Fibroblast of the aortic adventitia (primary cell): ENCODE data around the gene SLC25A2. TPM values are rescaled to one million over a fixed set of nuclear protein-coding genes. Genes with fewer than 3 reads are reported as not detected.

Source experiments
- DNase-seq: peaks from one replicate; pipeline ENCODE4 v3.0.0-alpha.2; 2010; ENCODE audit warnings: low read depth
- H3K4me3 ChIP-seq: 2 replicates; pipeline ENCODE4 v1.5.1; 2011; ENCODE audit warnings: low read depth, mild to moderate bottlenecking, control low read depth, low read length, moderate library complexity
- CTCF ChIP-seq: IDR thresholded peaks from 2 replicates; pipeline ENCODE4 v1.5.1; 2011; ENCODE audit warnings: mild to moderate bottlenecking, low read length, control low read depth, inconsistent platforms; ENCODE audit not compliant: insufficient read depth
- total RNA-seq: library from RNA; depleted of rRNA; stranded (reverse); fragments of >200 nt; gene quantifications from 2 replicates; pipeline ENCODE4 v1.2.3, GENCODE V29; 2012; ENCODE audit warnings: low replicate concordance

SLC25A2 gene
- total RNA-seq, 1 donor, result 0.72 TPM

- no peak for DNase-seq
- TF ChIP-seq CTCF, result no peak
- H3K4me3 ChIP-seq, result no peak overlapping the region
These were observed 5.5 kb downstream of the SLC25A2 start for GRCh38 chr5:141298376-141298775.

GRCh38 chr5:141272906-141273305 is 30.9 kb downstream of the SLC25A2 start:
- H3K4me3 ChIP-seq, result no peak overlapping the region
- TF ChIP-seq CTCF, result no peak
- no peak for DNase-seq

- no peak for DNase-seq
- no peak for TF ChIP-seq CTCF
These were observed 34.7 kb downstream of the SLC25A2 start for GRCh38 chr5:141269195-141269594.

DNA sequence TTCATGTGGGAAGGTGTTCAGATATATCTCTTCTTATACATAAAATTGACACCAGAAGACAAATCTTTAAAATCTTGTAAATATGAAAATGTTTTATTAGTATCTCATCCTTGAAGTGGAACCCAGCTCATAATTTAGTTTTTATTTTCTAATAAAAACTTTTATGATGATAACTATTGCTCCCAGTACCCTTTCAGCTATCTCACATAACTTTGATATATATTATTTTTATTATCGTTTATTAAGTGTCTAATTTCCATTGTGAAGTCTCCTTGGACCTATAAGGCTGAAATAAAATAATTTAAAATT is 42.7 kb downstream of the SLC25A2 start:
- no peak overlapping the region for H3K4me3 ChIP-seq
- no peak for DNase-seq
- no peak for TF ChIP-seq CTCF

More at GRCh38 chr5:141269195-141269594, 34.7 kb downstream of the SLC25A2 start:
- no peak overlapping the region for H3K4me3 ChIP-seq

DNA sequence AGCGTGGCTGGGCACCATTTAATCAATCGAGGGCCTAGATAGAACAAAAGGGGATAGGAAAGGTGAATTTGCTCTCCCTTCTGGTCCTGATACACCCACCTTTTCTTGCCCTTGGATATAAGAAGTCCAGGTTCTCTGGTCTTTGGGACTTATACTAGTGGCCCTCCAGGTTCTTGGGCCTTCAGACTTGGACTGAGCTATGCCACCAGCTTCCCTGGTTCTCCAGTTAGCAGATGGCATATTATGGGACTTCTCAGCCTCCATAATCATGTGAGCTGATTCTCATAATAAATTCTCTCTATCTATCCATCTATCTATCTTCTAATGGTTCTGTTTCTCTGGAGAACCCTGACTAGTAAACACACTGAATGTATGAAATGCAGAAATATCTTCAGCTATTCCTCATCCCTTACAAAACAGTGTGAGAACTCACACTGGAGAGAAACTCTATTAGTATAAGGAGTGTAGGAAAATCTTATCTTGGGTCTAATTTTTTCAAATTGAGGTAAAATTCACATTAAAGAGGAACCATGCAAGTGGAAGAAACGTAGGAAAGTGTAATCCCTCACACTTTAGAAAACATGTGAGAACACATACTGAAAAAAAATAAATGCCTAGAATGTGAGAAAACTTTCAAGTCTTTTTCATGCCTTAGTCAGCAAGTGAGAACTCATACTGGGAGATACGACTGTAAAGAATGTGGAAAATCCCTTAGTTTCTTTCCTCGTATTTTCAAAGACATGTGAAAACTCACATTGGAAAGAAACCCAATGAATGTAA is 43.2 kb downstream of the SLC25A2 start:
- TF ChIP-seq CTCF, result no peak
- peak; percentile 4 for DNase-seq
- H3K4me3 ChIP-seq, result no peak overlapping the region

DNA sequence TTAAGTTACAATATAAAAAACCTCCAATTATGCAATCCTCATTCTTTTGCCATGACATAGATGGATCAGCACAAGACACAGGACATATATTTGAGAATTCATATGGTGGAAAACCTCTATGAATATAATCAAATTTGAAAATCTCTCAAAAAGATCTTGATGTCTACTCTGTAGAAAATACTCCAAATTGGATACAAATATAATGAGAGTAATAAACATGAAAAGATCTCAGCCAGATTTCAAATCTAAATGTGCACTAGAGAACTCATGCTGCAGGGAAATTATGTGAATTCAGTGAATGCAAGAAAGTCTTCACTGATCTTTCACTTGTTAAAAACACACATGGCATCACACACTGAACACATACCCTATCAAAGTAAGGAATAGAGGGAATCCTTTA is 44.9 kb downstream of the SLC25A2 start:
- no peak overlapping the region for H3K4me3 ChIP-seq
- TF ChIP-seq CTCF, result no peak
- DNase-seq, result no peak

DNA sequence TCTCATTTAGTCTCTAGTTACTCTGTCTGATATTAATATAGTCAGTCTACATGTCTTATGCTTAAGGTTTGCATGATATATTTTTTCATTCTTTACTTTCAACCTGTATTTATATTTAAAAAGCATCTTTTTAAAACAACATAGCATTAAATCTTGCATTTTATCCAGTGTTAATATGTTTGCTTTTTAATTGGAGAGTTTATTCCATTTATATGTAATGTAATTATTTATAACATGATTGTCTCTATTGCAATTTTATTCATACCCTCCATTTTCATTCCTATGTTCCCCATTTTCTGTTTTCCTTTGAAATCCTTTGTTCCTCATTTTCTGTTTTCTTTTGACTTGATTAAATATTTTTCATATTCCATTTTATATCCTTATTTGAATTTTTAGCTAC is 45.4 kb downstream of the SLC25A2 start:
- no peak for TF ChIP-seq CTCF
- no peak for DNase-seq
- H3K4me3 ChIP-seq, result no peak overlapping the region
